ENCODE data around the gene TRAM2.
A peak's percentile ranks its signal among the peaks of the same experiment; 100 is the strongest.

The TRAM2 gene

DNA sequence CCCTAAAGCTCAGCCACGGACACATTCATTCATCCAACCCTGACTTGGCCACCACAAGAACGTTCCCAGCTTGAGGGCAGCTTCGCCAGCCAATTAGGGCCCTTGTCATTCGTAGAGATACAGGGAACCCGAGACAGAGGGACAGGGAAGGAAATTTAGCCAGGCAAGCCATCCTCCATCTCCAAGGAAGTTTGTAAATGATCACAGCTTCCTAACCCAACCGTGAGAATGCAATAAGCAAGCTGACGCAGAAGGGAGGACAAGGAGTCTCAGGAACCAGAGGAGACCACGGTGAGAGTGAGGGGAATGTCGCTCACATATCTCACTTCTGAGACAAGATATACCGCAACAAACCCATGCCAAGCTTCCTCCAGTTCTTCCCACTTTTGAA is 1.4 kb downstream of the TRAM2 start:
- DNase-seq (ENCODE audit: extremely low read depth, low read depth), result no peak
- no peak for TF ChIP-seq CTCF (IDR thresholded peaks at IDR 0.05; ENCODE audit: low read depth, low read length)

- no peak for DNase-seq (ENCODE audit: extremely low read depth, low read depth)
- TF ChIP-seq CTCF (IDR thresholded peaks at IDR 0.05; ENCODE audit: low read depth, low read length), result no peak; the same call in 1 of the 2 replicates
Observed at GRCh38 chr6:52574709-52575501, 2.0 kb downstream of the TRAM2 start.

- no peak for DNase-seq (ENCODE audit: extremely low read depth, low read depth)
- TF ChIP-seq CTCF (IDR thresholded peaks at IDR 0.05; ENCODE audit: low read depth, low read length), result peak; percentile 12
Observed at GRCh38 chr6:52573295-52573694, 3.6 kb downstream of the TRAM2 start.

- no peak for DNase-seq (ENCODE audit: extremely low read depth, low read depth)
- no peak for TF ChIP-seq CTCF (IDR thresholded peaks at IDR 0.05; ENCODE audit: low read depth, low read length)
Observed at GRCh38 chr6:52572536-52572935, 4.3 kb downstream of the TRAM2 start.

DNA sequence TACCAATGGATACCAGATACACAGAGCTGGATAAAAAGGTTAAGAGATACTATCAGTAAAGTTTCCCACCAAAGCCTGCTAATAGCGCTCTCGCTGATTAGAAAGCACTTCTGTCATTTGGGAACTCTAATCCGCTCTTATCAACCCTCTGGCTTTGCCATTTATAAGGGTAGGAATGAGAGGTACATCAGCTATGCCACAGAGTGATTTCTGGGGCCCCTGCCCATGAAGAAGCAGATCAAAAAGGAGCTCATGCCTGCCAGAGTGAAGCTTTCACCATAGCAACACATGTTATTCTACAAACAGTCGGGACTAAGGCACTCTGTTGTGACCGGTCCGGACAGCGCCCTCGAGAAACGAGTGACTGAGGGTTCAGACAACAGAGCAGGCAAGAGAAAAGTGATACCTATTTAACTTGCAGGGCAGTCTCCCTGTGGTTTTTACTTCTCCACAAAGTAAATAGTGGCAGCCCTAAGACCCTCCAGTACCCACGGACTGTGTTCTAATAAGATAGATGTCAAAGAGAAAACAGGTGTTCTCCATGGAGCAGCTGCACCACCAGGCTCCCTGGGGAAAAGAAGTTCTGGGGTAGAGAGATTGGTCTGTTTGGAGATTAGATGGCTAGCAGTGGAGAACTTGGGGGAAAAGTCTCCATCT is 5.6 kb downstream of the TRAM2 start:
- no peak for DNase-seq (ENCODE audit: extremely low read depth, low read depth)
- TF ChIP-seq CTCF (IDR thresholded peaks at IDR 0.05; ENCODE audit: low read depth, low read length), result no peak

DNA sequence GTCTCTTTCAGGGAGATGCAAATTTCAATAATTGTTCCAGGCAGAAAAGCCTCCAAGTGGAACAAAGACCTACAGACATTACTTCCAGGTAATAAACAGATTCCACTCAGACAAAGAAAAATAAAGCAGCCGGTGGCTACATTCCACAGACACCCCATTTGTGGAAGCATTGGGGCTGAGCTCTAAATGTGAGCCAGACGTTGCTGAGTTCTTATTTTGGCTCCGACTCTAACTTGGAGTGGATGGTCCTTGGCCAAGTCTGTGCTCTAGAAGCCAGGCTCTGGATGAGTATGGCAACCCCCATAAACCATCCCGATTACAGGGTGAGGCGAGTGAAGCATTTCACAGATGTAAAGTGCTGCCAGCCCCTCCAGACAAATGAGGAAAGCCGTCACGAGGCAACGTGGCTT is 6.6 kb downstream of the TRAM2 start:
- no peak for TF ChIP-seq CTCF (IDR thresholded peaks at IDR 0.05; ENCODE audit: low read depth, low read length)
- DNase-seq (ENCODE audit: extremely low read depth, low read depth), result no peak

DNA sequence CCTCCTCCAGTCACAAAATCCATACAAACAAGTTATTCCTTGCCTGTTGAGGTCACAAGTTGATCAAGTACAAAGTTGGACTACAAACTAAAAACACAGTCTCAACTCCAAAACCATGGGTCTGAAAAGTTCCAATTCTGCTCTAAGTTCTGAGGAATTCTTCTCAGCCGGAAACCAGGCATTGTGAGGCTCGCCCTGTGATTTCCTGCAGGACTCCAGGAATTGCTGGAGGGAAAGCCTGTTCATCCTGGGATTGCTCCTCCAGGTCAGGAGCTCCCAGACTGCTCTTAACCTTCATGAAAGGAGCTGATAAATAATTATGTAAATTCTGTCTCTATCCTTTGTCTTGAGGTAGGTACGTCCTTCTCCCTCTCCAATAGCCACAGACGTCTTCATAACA is 8.5 kb downstream of the TRAM2 start:
- DNase-seq (ENCODE audit: extremely low read depth, low read depth), result no peak
- no peak for TF ChIP-seq CTCF (IDR thresholded peaks at IDR 0.05; ENCODE audit: low read depth, low read length)
